Fibroblast of skin of back (primary cell): ENCODE results near the gene CPNE5.

Experiments
- DNase-seq: peaks from one replicate; pipeline ENCODE4 v3.0.0-alpha.2; 2013

The CPNE5 gene

DNA sequence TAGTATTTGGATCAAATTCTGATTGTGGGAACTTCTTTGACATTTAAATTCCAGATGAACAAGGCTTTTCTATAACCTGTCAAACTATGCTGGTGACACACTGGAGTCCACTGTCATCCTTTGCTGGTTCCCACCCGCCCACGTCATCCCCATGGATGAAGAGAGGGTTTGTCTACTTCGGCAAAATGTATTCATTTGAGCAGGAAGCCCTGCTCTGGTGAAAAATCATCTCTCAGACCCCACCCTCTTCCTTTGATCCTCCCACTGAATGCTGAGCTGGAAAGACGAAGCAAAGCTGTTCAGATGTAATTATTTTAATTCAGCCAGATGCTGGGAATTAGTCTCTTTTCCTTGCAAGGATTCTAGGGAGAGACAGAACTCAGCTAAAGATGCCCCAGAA lies 50.5 kb downstream of the CPNE5 start:
- peak; percentile 46 for DNase-seq

DNA sequence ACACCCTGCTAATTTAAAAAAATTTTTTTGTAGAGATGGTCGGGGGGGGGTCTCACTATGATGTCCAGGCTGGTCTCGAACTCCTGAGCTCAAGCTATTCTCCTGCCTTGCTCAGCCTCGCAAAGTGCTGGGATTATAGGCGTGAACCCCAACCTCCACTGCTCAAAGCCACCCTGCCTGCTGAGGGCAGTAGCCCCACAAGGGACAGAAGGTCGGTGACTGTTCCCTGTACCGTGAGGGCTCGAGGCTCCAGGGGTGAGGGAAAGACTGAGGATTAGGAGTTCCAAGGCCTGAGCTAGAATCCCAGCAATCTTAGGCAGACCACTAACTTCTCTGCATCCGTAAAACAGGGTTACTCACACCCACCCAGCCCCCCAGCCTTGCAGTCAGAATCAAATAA lies 51.1 kb downstream of the CPNE5 start:
- DNase-seq: no peak

DNA sequence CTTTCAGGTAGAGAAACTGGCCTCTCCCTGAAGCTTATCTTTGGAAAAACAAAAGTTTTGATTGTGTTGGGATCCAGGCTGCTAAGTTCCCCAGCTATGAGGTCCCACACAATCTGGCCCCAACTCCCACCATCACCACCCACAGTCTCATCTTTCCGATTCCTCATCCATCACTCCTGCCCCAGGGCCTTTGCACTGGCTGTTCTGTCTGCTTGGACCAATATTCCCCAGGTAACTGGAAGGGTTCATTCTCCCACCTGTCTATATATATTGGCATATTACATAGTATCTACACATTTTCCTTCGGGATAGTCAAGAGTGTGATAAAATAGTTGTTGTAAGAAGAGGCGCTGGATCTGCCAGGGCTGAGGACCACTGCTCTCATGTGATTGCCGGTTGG lies 52.0 kb downstream of the CPNE5 start:
- no peak for DNase-seq

DNA sequence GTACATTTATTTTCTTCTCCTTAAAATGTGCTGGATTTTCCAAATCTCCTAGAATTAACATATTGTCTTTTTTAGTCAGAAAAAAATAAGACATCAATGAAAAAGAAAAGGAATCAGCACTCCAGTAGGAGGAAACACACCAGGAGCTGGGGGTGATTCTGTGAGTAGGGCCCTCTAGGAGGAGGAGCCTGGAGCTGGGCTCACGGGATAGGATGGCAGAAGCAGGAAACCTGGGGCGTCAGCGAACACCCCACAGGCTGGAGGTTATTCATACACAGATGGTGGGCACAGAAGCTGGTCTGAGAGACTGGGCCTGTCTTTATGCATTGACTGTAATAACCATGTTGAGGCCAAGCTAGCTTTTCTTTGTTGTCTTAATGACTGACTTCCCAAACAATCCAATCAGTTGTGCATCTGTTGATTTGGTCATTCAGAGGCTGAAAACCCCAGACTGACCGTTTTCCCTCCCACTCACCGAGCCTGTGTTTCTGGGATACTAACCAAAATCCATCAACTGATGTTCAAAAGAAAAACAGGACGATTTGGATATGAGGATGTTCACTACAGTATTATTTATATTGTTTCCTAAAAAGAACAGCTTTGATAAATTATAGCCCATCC lies 53.1 kb downstream of the CPNE5 start:
- no peak for DNase-seq

DNA sequence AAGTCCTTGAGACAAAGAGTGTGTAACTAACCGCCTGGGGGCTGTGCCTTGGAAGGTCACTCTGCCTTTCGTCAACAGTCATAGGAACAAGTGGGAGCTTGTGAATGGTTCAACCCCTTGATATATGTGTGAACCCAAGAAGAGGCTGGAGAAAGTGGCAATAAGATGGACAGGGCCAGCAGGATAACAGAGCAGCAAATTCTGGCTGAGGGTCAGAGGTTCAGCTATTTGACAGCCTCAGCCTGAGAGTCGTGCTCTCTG lies 54.9 kb downstream of the CPNE5 start:
- DNase-seq: no peak

DNA sequence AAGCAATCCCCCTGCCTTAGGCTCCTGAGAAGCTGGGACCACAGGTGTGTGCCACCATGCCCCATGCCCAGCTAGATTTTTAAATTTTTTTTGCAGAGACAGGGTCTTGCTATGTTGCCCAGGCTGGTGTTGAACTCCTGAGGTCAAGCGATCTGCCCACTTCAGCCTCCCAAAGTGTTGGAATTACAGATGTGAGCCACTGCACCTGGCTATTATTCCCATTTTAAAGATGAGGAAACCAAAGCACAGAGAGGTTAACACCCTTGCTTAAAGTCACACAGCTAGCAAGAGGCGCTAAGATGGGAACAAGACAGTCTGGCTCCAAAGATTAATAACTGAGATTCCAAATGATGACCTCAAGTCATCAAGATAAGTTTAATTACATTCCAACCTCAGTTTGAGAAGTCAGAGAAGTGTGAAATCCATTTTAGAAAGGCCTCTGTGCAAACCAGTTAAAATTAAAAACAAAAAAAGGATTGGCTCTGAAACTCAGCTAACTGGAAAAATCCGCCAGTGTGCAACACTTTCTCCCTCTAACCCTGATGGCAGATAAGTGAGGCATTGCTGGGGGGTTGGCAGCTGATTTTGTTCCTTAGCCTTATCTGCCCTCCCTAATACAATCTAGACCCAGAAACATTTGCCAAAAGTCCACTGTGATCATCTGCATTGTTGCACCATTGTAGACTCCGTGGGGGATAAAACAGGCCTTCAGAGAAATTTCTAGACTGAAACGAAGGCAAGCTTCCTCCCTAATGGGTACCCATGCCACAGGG lies 55.5 kb downstream of the CPNE5 start:
- DNase-seq: no peak

DNA sequence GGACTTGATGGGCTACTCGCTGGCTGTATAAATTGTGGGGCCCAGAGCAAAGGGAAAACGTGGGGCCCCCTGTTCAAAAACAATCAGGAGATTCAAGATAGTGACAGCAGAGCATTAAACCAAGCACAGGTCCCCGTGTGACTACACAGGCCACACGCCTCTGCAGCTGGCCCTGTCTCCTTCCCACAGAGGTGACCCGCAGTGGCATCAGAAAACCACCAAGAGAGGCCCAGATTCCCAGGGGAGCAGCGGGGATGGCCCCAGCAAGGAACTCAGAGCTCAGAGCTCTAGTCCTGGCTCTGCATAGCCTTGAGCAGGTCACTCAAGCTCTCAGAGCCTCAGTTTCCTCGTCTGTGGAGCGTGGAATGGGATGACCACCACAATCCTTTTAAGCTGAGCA lies 57.6 kb downstream of the CPNE5 start:
- DNase-seq: no peak

DNA sequence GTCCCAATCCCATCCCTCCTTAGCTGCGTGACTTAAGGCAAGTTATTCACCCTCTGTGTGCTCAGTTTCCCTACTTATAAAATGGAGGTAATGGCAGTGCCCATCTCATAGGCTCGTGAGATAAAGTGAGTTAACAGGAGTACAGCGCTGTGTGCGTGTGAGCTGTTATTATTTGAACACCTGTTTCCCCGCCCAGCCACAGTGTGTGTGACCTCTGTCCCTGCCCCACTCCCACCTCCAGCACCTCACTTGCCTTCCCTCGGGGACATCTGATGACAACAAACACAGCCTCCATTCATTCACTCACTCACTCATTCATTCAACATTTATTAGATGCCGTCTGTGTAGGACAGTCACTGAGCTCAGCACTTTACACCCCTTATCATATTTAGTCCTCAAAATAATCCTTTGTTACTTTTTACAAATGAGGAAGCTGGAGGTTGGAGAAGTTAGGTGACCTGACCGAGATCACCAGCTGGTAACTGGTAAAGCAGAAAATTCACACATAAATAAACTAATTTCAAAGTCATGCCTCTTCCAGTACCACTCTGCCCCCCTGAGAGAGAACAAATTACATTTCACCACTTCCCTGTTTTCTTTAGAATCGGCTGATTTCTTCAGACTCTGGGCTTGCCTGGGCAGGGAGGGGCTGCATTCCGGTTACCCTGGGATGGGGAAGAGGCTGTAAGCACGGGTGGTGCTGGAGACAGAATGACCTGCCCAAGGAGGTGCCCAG lies 58.6 kb downstream of the CPNE5 start:
- no peak for DNase-seq

DNA sequence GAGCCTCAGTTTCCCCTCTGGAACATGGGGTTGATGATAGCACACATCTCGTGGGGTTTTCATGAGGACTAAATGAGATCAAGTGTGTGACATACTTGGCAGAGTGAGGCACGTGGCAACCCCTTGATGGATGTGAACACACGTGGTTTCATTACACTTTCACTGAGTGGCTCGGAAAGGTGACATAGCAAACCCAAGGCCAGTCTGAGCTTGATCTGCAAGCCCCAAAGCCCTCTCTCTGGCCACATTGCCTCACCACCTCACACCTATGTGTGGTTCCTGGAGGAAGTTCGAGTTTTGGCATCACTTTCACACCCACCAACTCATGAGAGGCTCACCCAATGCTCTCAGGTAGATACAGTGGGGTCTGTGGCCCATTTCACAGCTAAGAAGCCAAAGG lies 60.0 kb downstream of the CPNE5 start:
- no peak for DNase-seq

DNA sequence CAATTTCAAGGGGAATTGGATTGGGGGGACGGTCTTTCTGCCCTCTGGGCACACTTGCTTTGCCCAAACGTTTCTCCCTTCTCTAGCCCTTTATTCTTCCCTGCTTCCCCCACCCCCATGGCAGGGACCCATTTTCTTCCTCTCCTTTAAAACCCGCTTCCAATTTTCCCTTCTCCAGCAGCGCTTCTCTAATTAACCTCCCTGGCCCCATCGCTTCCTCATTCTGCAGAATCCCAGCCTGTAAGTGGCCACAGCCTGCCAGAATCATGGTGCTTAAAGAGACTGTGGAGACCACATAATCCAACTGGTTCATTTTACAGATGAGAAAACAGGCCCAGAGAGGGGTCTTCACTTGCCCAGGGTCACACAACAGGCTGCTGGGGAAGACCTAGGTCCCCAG lies 61.4 kb downstream of the CPNE5 start:
- DNase-seq: no peak

DNA sequence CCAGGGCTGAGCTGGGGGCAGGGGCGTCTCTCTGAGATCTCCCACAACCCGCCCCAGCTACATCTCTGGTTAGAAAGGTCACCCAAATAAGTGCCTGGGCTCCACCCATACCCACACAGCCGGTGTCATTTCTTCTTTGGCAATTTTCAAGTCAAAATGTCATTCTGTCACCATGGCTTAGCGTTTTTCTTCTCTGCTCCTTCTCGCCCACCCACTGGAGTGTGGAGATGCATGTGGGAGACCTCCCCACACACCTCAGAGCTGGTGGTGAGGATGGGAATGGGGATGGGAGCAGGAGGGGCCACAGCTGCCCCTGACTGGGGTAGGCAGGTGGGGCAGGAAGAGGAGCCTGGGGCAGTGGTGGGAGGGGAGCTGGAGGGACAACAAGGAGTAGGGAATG lies 63.1 kb downstream of the CPNE5 start:
- DNase-seq: no peak

DNA sequence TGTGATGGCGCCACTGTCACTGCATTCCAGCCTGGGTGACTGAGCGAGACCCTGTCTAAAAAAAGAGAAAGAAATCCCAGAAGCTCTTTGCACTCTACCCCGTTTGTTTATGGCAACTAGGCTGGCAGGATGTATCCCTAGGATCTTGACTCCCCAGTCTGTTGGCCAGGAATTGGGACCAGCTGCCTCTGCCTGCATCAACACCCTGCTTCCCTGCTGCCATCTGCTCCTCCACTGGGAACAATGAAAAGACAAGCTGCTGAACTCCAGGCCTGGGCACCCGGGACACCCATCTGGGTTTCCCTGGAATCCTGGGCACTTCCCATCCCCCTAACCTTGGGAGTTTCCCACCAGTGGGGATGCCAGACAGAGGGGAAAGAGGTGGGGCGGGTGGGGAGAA lies 64.9 kb downstream of the CPNE5 start:
- no peak for DNase-seq

DNA sequence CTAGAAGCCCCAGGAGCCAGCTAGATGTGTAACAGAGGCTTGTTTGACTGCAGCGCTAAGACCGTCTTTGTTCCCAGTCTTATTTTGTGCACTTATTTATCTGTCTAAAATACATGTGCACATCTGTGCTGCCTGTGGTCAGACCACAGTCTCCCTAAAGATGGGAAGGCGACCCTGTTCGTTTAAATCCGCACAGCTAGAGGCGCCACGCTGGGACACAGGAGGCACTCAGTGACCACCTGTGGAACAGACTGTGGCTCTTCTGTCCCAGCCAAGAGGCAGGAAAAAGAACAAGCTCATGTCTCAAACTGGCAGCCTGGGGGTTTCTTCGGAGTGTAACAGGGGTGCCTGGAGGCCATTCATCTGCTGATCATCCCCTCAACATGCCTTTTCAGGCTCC lies 66.8 kb downstream of the CPNE5 start:
- no peak for DNase-seq

DNA sequence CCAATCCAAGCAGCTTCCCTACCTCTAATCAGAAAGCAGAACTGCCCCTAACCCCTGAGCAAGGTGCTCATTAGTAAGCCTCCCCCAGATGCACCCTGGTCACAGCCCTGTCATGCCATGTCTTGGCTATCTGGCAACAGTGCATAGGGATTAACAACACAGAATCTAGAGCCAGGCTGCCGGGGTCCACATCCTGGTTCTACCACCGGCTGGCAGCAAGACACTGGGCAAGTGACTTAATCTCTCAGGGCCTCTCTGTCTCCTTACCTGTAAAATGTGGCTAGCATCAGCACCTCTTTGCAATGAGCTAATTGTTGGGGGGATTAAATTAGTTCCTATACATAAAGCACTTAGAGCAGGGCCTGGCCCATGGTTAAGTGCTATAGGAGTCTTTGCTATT lies 68.1 kb downstream of the CPNE5 start:
- no peak for DNase-seq

DNA sequence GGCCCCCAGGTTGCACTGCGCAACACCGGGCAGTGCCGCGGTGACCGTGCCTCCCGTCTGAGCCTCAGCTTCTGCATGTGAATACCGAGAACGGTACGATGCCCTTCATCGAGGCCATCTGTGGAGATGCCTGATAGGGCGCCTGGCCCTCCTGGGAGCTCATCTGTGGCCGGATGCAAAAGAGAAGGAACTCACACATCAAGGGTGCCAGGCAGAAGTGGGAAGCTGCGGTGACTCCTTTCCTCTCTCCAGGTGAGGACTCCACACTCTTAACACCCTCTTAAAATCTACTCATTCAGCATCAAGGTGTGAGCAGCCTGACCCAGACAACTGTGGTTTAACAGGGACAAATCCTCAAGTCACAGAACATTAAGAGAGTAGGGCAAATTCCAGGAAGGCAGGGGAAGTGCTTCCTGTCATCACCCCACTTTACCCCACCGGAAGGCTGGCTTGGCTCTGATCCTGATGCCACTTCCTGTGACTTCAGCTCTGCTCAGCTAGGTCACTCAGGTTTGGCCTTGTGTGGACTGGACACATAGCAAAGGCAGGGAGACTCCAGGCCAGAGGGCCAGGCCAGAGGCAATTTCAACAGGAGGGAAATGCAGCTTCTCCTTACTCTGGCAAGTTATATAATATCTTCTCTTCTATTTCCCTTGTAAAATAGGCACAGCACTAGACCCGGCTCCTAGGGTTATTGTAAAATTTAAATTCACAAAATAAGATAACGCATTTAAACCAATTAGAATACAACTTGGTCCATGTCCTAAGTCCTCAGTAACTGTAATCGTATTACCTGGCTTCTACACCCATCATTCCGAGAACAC lies 69.4 kb downstream of the CPNE5 start:
- peak; percentile 58 for DNase-seq

DNA sequence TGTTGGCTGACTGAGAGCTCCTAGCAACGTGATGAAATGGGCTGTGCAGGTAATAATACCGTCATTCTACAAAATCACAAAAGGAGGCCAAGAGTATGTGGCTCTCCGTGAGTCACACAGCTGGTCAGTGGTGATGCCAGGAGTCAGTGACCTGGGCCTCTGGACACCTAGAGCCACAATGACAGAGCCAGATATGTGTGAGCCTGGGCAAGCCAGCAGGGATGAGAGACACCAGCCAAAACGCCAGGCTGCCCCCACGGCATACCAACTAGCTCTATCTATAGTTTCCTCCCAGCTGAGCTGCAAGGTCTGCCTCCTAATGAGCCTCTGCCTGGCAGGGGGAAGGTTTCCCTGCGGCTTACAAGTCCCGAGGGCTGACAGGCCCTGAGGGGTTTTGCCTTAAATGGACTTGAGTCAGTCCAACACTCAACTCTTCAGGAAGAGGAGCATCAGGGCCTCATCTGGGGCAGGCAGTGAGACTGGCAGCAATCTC lies 70.0 kb downstream of the CPNE5 start:
- peak; percentile 67 for DNase-seq

DNA sequence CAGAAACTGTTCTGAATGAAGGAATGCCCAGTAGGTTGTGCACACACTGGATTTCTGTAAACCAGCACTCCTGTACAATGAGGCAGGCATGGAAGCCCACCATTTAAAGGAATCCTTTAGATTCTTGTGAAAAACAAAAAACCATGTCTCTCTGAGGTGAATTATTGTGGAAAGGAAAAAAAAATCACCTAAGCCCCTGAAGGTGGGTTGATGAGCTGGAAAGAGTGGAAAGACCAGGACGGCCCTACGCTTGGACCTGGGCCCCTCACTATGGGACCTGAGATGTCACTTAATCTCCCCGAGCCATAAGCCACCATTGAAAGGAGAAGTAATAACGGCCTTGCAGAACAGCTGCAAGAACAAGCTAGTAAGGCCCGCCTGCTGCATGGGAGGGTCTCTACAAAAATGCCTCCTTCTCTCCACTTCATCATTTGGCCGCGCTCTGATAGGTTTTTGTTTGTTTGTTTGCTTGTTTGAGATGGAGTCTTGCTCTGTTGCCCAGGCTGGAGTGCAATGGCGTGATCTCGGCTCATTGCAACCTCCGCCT lies 72.8 kb downstream of the CPNE5 start:
- DNase-seq: no peak

DNA sequence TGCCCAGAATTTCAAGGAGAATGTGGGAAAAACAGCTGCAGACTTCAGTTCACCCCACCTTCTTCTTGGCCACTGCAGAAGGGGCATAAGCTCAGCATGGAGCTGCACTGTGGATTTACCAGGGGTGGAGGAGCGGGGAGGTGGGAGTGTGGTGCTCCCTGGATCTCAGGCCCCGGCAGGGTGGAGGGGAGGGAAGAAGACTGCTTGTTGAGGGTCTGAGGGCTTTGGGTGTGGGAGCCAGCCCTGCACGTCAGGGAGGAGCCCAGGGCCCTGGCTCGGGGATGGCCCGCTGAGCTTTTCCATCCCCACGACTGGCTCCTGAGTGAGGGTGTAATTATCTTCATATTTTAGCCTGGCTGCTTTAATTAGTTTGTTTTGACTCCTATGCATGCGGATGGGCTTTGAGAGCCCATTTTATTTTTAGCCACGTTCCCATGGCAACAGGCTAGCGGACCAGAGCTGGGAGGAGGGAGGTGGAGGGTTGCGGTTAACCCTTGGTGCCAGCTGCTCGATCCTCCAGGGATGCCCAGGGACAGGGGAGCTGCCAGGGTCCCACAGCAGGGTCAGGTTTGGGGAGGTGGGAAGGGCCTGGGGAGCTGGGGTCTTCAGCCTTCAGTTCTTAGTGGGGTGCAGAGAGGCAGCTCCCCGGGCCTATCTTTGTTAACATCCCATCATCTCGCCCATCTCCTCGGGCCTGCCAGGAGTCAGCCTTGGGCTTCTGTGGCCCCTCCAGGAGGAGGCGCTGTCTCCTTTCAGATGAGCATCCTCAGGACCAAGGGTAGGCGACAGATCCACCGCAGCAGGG lies 73.4 kb downstream of the CPNE5 start:
- DNase-seq: peak; percentile 80

DNA sequence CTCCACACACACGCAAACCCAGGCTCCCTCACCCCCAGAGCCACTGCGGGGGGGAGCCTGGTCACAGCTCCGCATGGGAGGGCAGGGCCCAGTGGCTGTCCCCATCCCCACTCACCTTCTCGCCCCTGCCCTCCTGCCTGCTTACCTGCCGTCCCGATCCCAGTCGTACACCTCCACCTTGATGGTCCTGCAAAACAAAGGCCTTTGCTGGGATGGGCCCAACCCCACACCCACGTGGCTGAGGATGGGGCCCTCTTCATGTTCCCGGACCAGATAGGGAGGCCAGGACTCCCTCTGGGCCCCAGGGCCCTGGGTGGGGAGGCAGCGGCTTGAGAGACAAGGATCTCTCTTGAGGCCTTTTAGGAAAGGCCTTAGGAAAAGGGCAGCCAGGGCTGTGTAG lies 74.1 kb downstream of the CPNE5 start:
- no peak for DNase-seq

DNA sequence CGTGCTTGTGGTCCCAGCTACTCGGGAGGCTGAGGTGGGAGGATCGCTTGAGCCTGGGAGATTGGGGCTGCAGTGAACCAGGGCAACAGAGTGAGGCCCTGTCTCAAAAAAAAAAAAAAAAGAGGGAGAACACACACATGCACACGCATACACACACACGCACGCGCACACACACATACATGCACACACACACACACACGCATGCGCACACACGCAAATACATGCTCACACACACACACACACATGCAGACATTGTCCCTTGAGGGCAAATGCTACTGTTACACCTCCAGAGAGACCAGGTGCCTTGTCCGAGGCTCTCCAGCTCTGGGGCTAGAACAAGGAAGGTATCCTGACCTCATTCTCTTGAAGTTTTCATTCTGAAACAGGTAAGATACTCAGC lies 77.1 kb downstream of the CPNE5 start:
- DNase-seq: no peak

DNA sequence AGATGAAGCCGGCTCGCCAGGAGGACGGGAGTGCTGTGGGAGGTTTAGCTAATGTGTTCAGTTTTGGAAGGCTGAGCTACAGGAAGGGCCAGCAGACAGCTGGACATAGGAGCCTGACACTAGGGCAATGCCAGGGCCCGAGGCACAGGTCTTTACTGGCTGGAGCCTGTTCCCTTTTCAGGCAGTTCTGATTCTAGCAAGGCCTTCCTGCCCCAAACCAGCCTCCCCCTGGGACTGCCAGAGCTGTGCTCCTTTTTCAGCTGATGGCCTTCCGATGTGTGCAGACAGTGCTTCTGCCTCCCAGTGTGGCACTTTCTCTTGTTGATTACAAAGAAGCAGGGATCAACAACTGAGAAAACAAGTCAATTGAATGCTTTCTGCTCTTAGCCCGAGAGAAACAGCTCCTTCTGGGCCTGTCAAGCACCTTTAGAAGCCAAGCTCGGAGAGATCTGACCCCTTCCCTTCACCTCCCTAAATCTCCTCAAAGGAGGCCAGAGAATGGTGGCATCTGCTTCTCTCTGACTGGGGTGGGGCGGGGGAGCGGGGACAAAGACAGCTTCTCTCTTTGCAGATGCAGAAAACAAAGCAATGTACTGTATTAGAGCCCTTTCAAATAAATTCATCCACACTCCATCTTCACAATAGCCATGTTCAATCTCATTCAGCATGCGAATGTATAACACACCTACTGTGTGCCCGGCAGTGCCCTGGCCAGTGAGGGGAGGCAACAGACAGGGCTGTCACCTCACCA lies 78.4 kb downstream of the CPNE5 start:
- no peak for DNase-seq
